Stimulated activated effector memory CD8-positive, alpha-beta T cell treated with anti-CD3 and anti-CD28 coated beads, Interleukin-12 subunit alpha, Interleukin-12 subunit beta, amount 100 ng/mL, for 72 hours (primary cell): ENCODE measurements around the gene ALOX12.
"Not testable (repeated sequence)": the region's sequence is repeated elsewhere in the genome, so short reads cannot be mapped to it uniquely, and the experiment has no call there.

ENCODE experiments used
- ATAC-seq: fragments of 150-1000 bp; cut with Tn5 transposase; 2 replicates; pipeline ENCODE4 v1.10.0; 2021
- DNase-seq, 2 donors: peaks; one replicate each; pipeline ENCODE4 v3.0.0; 2021 to 2022; ENCODE audit warnings: low spot score in 2 of 2
- H3K27ac Mint-ChIP-seq: one replicate; pipeline ENCODE4 v1.8.0; 2022; ENCODE audit warnings: mild to moderate bottlenecking, mixed read lengths
- H3K36me3 Mint-ChIP-seq: one replicate; pipeline ENCODE4 v1.8.0; 2022; ENCODE audit warnings: mild to moderate bottlenecking, mixed read lengths
- H3K4me1 Mint-ChIP-seq: one replicate; pipeline ENCODE4 v1.8.0; 2022; ENCODE audit warnings: mixed read lengths
- H3K4me3 Mint-ChIP-seq: one replicate; pipeline ENCODE4 v1.8.0; 2022; ENCODE audit warnings: mild to moderate bottlenecking, mixed read lengths
- H3K9me3 Mint-ChIP-seq: one replicate; pipeline ENCODE4 v1.8.0; 2022; ENCODE audit warnings: mixed read lengths

The ALOX12 gene

GRCh38 chr17:7045492-7046126 lies 49.8 kb downstream of the ALOX12 start:
- Mint-ChIP-seq H3K4me3 (peak overlapping the region; percentile 80), H3K27ac (peak overlapping the region; percentile 92), H3K36me3 (peaks cover 24% of the 10 kb centered on the region), H3K9me3 (no peaks in the 10 kb centered on the region), H3K4me1 (peaks cover 44% of the 10 kb centered on the region)
- DNase-seq (no peak), ATAC-seq (no peak)

- ATAC-seq (peak; percentile 19), DNase-seq (peak in 1 of 2 donors; percentile 66)
- peak overlapping the region; percentile 80 for H3K4me3 Mint-ChIP-seq
- H3K36me3 Mint-ChIP-seq = peaks cover 18% of the 10 kb centered on the region
- H3K9me3 Mint-ChIP-seq = no peaks in the 10 kb centered on the region
- H3K4me1 Mint-ChIP-seq = peaks cover 41% of the 10 kb centered on the region
- H3K27ac Mint-ChIP-seq = peak overlapping the region; percentile 92
Measured at GRCh38 chr17:7046127-7046724, 50.4 kb downstream of the ALOX12 start.

- peaks cover 17% of the 10 kb centered on the region for H3K36me3 Mint-ChIP-seq
Measured at GRCh38 chr17:7046725-7047397, 51.0 kb downstream of the ALOX12 start.

GRCh38 chr17:7047566-7047965 lies 51.7 kb downstream of the ALOX12 start:
- Mint-ChIP-seq H3K36me3 (peaks cover 17% of the 10 kb centered on the region), H3K4me1 (peaks cover 32% of the 10 kb centered on the region), H3K4me3 (peak overlapping the region; percentile 80), H3K27ac (peak overlapping the region; percentile 92), H3K9me3 (no peaks in the 10 kb centered on the region)
- ATAC-seq (peak; percentile 81), DNase-seq (no peak)

More at GRCh38 chr17:7046725-7047397, 51.0 kb downstream of the ALOX12 start:
- Mint-ChIP-seq H3K4me1 (peaks cover 35% of the 10 kb centered on the region), H3K27ac (peak overlapping the region; percentile 92), H3K4me3 (peak overlapping the region; percentile 80)
- DNase-seq (peak; percentile 36 to 80), ATAC-seq (peak; percentile 19)
- not testable (repeated sequence) for H3K9me3 Mint-ChIP-seq

- ATAC-seq = no peak
- no peak for DNase-seq
- H3K9me3 Mint-ChIP-seq = no peaks in the 10 kb centered on the region
- H3K4me1 Mint-ChIP-seq = peaks cover 32% of the 10 kb centered on the region
- H3K27ac Mint-ChIP-seq = no peak overlapping the region
- peaks cover 17% of the 10 kb centered on the region for H3K36me3 Mint-ChIP-seq
- H3K4me3 Mint-ChIP-seq = no peak overlapping the region
Measured at GRCh38 chr17:7048968-7049367, 53.1 kb downstream of the ALOX12 start.

GRCh38 chr17:7050583-7050982 lies 54.7 kb downstream of the ALOX12 start:
- H3K4me1 Mint-ChIP-seq = peaks cover 32% of the 10 kb centered on the region
- DNase-seq, H3K4me3 Mint-ChIP-seq, H3K27ac Mint-ChIP-seq, ATAC-seq, H3K9me3 Mint-ChIP-seq: not testable (repeated sequence)
- peaks cover 17% of the 10 kb centered on the region for H3K36me3 Mint-ChIP-seq

- peaks cover 24% of the 10 kb centered on the region for H3K4me1 Mint-ChIP-seq
- DNase-seq (no peak), ATAC-seq (no peak)
- H3K4me3 Mint-ChIP-seq = no peak overlapping the region
- no peaks in the 10 kb centered on the region for H3K9me3 Mint-ChIP-seq
- H3K36me3 Mint-ChIP-seq = peaks cover 5% of the 10 kb centered on the region
- H3K27ac Mint-ChIP-seq = no peak overlapping the region
Measured at GRCh38 chr17:7056386-7056785, 60.5 kb downstream of the ALOX12 start.

GRCh38 chr17:7058831-7059447 lies 63.1 kb downstream of the ALOX12 start:
- Mint-ChIP-seq H3K4me3 (no peak overlapping the region), H3K9me3 (no peaks in the 10 kb centered on the region), H3K27ac (peak overlapping the region; percentile 87), H3K4me1 (peaks cover 20% of the 10 kb centered on the region), H3K36me3 (peaks cover 5% of the 10 kb centered on the region)
- DNase-seq = no peak
- ATAC-seq = no peak
